Osteoblast (primary cell): ENCODE data around the gene PMIS2. TPM values are rescaled to one million over a fixed set of nuclear protein-coding genes. Genes with fewer than 3 reads are reported as not detected.
A peak's percentile ranks its signal among the peaks of the same experiment; 100 is the strongest.

Experiments
- DNase-seq: peaks from one replicate; pipeline ENCODE4 v3.0.0; 2011; ENCODE audit warnings: low spot score, mixed read lengths; ENCODE audit not compliant: insufficient read length; ENCODE audit errors: missing footprints
- H2AFZ ChIP-seq: 2 replicates; pipeline ENCODE4 v1.6.0; 2011; ENCODE audit warnings: mild to moderate bottlenecking, low read length
- H3K27ac ChIP-seq: 2 replicates; pipeline ENCODE4 v1.5.1; 2011; ENCODE audit warnings: mild to moderate bottlenecking, low read depth, low read length, moderate library complexity
- H3K27me3 ChIP-seq: 2 replicates; pipeline ENCODE4 v1.6.0; 2012; ENCODE audit warnings: mild to moderate bottlenecking, control low read depth, inconsistent platforms, low read length, moderate library complexity; ENCODE audit not compliant: insufficient read depth
- H3K36me3 ChIP-seq: 2 replicates; pipeline ENCODE4 v1.5.1; 2011; ENCODE audit warnings: mild to moderate bottlenecking, low read length, control low read depth, moderate library complexity; ENCODE audit not compliant: insufficient read depth
- H3K4me1 ChIP-seq: 2 replicates; pipeline ENCODE4 v1.5.1; 2011; ENCODE audit warnings: mild to moderate bottlenecking, low read length, control low read depth, moderate library complexity; ENCODE audit not compliant: insufficient read depth
- H3K4me2 ChIP-seq: 2 replicates; pipeline ENCODE4 v1.6.0; 2011; ENCODE audit warnings: mild to moderate bottlenecking, low read length; ENCODE audit not compliant: insufficient read depth
- H3K4me3 ChIP-seq: fragments of 200-600 bp; sonication (generic); 3 replicates; pipeline ENCODE4 v1.5.1; 2012; ENCODE audit warnings: mild to moderate bottlenecking, low read length, inconsistent platforms; ENCODE audit not compliant: insufficient read depth
- H3K79me2 ChIP-seq: 2 replicates; pipeline ENCODE4 v1.6.0; 2012; ENCODE audit warnings: mild to moderate bottlenecking, low read length, control low read depth, inconsistent platforms; ENCODE audit not compliant: insufficient read depth
- H3K9me3 ChIP-seq: 2 replicates; pipeline ENCODE4 v1.5.1; 2011; ENCODE audit warnings: low read depth, low read length, control low read depth
- H4K20me1 ChIP-seq: 2 replicates; pipeline ENCODE4 v1.6.0; 2012; ENCODE audit warnings: mild to moderate bottlenecking, low read length, control low read depth; ENCODE audit not compliant: insufficient read depth
- total RNA-seq: library from RNA; depleted of rRNA; stranded (reverse); fragments of >200 nt; gene quantifications from 2 replicates; pipeline ENCODE4 v1.2.3, GENCODE V29; 2012
- TF ChIP-seq, protein P1 (sequence below): IDR thresholded peaks from 2 replicates; pipeline ENCODE4 v1.5.1; 2011; ENCODE audit warnings: mild to moderate bottlenecking, low read depth, low read length, moderate library complexity; ENCODE audit errors: extremely low read depth

PMIS2 gene
- total RNA-seq, 1 donor = not detected

DNA sequence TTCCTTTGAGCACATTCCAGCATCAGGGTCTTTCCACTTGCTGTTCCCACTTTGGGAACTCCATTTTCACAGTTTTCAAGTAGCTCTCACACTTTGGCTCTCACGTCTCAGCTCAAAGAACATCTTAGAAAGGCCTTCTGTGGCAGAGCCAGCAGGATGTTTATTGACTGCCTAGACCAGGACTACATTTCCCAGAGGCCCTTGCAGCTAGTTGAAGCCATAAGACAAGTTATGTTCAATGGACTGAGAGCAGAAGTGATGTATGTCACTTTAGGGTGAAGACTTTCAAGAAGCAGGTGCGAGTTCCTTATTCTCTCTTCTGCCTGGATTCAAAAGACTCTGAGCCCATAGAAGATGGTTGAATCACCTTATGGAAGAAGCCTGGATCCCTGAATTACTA is 22.3 kb downstream of the PMIS2 start:
- TF ChIP-seq, protein P1, sequence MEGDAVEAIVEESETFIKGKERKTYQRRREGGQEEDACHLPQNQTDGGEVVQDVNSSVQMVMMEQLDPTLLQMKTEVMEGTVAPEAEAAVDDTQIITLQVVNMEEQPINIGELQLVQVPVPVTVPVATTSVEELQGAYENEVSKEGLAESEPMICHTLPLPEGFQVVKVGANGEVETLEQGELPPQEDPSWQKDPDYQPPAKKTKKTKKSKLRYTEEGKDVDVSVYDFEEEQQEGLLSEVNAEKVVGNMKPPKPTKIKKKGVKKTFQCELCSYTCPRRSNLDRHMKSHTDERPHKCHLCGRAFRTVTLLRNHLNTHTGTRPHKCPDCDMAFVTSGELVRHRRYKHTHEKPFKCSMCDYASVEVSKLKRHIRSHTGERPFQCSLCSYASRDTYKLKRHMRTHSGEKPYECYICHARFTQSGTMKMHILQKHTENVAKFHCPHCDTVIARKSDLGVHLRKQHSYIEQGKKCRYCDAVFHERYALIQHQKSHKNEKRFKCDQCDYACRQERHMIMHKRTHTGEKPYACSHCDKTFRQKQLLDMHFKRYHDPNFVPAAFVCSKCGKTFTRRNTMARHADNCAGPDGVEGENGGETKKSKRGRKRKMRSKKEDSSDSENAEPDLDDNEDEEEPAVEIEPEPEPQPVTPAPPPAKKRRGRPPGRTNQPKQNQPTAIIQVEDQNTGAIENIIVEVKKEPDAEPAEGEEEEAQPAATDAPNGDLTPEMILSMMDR = no peak
- H3K9me3 ChIP-seq = no peaks in the 10 kb centered on the region
- DNase-seq = no peak
- H3K27ac ChIP-seq = no peak overlapping the region
- no peaks in the 10 kb centered on the region for H3K36me3 ChIP-seq
- H4K20me1 ChIP-seq = no peaks in the 10 kb centered on the region
- H3K4me1 ChIP-seq = peaks cover 5% of the 10 kb centered on the region
- H3K4me2 ChIP-seq = no peak overlapping the region
- no peak overlapping the region for H3K4me3 ChIP-seq
- H3K79me2 ChIP-seq = peaks cover 2% of the 10 kb centered on the region
- no peaks in the 10 kb centered on the region for H3K27me3 ChIP-seq
- no peak overlapping the region for H2AFZ ChIP-seq

DNA sequence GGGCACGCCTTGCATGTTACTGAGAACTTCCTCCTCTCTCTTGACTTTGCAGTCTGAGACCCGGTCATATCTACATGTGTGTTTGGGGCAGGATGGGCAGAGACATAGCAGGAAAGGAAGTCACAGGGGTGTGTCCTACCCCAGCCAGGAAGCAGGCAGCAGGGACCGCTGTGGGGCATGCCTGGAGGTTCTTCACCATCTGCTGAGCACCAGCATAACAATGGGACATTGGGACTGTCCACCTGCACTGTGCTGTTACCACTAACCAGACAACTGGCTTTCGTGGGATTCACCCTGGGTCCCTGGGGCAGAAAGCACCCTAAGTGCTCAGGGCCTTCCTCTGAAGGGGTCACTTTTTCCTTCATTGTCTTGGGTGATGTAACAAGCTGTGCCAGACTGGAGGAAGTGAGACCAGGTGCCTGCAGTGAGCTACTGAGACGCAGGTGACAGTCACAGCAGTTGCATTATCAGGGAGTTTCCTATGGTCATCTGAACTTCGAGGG is 23.9 kb downstream of the PMIS2 start:
- DNase-seq = no peak
- no peaks in the 10 kb centered on the region for H3K9me3 ChIP-seq
- H2AFZ ChIP-seq = no peak overlapping the region

DNA sequence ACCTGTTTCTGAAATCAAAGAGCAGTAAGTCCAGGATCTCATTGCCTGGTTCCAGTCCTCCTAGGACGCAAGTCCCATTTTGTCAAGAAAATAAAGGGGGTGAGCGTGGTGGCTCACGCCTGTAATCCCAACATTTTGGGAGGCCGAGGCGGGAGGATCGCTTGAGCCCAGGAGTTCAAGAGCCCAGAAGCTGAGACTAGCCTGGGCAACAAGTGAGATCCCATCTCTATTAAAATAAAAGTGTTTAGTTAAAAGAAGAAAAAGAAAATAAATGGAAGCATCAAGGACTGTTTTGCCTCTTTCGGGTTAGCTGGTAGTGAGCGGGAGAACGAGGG is 26.2 kb downstream of the PMIS2 start:
- Histone ChIP-seq H3K36me3 (peaks cover 5% of the 10 kb centered on the region), H4K20me1 (no peaks in the 10 kb centered on the region), H2AFZ (peak overlapping the region; percentile 99), H3K4me3 (peak overlapping the region; percentile 94), H3K27ac (no peak overlapping the region), H3K9me3 (no peaks in the 10 kb centered on the region), H3K4me2 (peak overlapping the region; percentile 98), H3K79me2 (peaks cover 2% of the 10 kb centered on the region), H3K27me3 (no peaks in the 10 kb centered on the region), H3K4me1 (peaks cover 5% of the 10 kb centered on the region)
- no peak for DNase-seq
- TF ChIP-seq, protein P1 = no peak

More for the DNA sequence above, 23.9 kb downstream of the PMIS2 start:
- Histone ChIP-seq H3K27me3 (no peaks in the 10 kb centered on the region), H3K27ac (no peak overlapping the region), H3K4me2 (no peak overlapping the region), H3K4me1 (peaks cover 5% of the 10 kb centered on the region), H3K4me3 (no peak overlapping the region), H3K36me3 (no peaks in the 10 kb centered on the region), H4K20me1 (no peaks in the 10 kb centered on the region), H3K79me2 (peaks cover 2% of the 10 kb centered on the region)
- TF ChIP-seq, protein P1 = no peak

DNA sequence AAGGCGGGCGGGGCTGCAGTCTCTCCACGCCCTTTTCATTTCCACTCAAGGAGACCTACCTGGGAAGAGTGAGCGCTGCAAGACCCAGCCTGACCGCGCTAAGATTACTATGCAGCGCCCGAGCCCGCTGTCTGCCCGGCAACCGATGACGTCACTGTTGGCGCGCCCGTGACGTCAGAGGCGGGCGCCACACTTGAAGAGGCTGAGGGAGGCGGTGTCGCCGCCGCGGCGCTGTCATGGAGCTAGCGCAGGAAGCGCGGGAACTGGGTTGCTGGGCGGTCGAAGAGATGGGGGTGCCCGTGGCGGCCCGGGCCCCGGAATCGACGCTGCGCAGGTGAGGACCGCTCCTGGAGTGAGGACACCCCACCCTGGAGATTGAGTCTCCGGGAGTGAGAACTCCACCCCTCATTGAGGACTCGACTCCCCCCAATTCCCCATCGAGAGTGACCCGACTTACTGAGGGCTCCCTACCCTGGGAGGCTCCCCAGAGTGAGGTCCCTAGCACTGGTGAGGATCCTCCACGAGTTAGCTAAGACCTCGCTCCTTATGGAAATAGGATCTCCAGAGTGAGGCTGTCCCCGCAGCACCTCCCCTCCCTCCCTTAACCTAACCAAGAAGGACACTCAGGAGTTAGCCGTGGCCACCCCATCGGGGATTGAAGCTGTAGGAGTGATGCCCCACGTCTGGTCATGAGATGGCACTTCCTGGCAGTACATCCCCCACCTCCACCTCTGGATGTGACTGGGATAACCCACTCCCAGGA is 26.8 kb downstream of the PMIS2 start, which contains the start of gene HAUS5:
TSS of gene HAUS5 (plus strand) at position 177 of the 763 bp plus-strand sequence. CDS start at position 237, 60 bp downstream.
- no peaks in the 10 kb centered on the region for H4K20me1 ChIP-seq

More for the DNA sequence above, 26.8 kb downstream of the PMIS2 start, which contains the start of gene HAUS5:
- no peaks in the 10 kb centered on the region for H3K27me3 ChIP-seq
- H2AFZ ChIP-seq = peak within 1 kb of the TSS; percentile 99
- peak; percentile 98 for DNase-seq
- peak within 1 kb of the TSS; percentile 94 for H3K4me3 ChIP-seq
- H3K4me1 ChIP-seq = peaks cover 5% of the 10 kb centered on the region
- peak within 1 kb of the TSS; percentile 78 for H3K27ac ChIP-seq
- peak within 1 kb of the TSS; percentile 98 for H3K4me2 ChIP-seq
- TF ChIP-seq, protein P1 = no peak
- H3K79me2 ChIP-seq = peaks cover 2% of the 10 kb centered on the region
- peaks cover 6% of the 10 kb centered on the region for H3K36me3 ChIP-seq
- no peaks in the 10 kb centered on the region for H3K9me3 ChIP-seq
